GM06990 (cell line): ENCODE data around the gene TM9SF3.
A peak's percentile ranks its signal among the peaks of the same experiment; 100 is the strongest.

Experiments
- DNase-seq: peaks from one replicate; pipeline ENCODE4 v3.0.0-alpha.2; 2011; ENCODE audit not compliant: insufficient read length; ENCODE audit errors: extremely low read depth
- H3K27me3 ChIP-seq: replicated peaks from 2 replicates; pipeline ENCODE4 v1.6.0; 2011; ENCODE audit warnings: low read length; ENCODE audit not compliant: control insufficient read depth, insufficient read depth
- H3K36me3 ChIP-seq: 2 replicates; pipeline ENCODE4 v1.5.1; 2011; ENCODE audit warnings: low read length; ENCODE audit not compliant: control insufficient read depth, insufficient read depth
- H3K4me3 ChIP-seq: replicated peaks from 2 replicates; pipeline ENCODE4 v1.5.1; 2011; ENCODE audit warnings: low read depth, mild to moderate bottlenecking, control low read depth, low read length
- TF ChIP-seq, protein P1 (sequence below): IDR thresholded peaks from 2 replicates; pipeline ENCODE4 v1.5.1; 2011; ENCODE audit warnings: low read length, control low read depth, mild to moderate bottlenecking, inconsistent platforms; ENCODE audit not compliant: insufficient read depth, poor library complexity, severe bottlenecking

TM9SF3 gene

DNA sequence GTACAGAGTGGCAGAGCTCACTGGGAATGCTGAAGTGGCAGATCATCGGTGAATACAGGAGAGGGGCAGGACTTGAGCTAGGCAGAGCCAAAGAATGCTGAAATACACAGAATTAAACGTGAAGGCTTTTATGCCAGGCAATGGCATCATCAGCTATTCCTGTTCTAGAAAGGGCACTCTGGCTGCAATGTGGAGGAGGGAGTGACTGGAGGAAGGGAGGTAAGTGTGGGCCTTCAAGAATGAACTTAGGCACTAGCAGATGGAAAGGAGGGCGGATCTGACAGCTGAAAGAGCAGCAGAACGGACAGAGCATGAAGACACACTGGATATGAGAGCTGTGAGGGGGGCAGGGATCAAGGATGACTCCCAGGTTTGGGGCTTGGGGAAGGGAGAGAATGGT is 12.0 kb upstream of the TM9SF3 start:
- H3K36me3 ChIP-seq, result peaks cover 13% of the 10 kb centered on the region
- DNase-seq, result no peak
- TF ChIP-seq, protein P1, sequence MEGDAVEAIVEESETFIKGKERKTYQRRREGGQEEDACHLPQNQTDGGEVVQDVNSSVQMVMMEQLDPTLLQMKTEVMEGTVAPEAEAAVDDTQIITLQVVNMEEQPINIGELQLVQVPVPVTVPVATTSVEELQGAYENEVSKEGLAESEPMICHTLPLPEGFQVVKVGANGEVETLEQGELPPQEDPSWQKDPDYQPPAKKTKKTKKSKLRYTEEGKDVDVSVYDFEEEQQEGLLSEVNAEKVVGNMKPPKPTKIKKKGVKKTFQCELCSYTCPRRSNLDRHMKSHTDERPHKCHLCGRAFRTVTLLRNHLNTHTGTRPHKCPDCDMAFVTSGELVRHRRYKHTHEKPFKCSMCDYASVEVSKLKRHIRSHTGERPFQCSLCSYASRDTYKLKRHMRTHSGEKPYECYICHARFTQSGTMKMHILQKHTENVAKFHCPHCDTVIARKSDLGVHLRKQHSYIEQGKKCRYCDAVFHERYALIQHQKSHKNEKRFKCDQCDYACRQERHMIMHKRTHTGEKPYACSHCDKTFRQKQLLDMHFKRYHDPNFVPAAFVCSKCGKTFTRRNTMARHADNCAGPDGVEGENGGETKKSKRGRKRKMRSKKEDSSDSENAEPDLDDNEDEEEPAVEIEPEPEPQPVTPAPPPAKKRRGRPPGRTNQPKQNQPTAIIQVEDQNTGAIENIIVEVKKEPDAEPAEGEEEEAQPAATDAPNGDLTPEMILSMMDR, result no peak
- no peaks in the 10 kb centered on the region for H3K27me3 ChIP-seq
- no peak overlapping the region for H3K4me3 ChIP-seq

DNA sequence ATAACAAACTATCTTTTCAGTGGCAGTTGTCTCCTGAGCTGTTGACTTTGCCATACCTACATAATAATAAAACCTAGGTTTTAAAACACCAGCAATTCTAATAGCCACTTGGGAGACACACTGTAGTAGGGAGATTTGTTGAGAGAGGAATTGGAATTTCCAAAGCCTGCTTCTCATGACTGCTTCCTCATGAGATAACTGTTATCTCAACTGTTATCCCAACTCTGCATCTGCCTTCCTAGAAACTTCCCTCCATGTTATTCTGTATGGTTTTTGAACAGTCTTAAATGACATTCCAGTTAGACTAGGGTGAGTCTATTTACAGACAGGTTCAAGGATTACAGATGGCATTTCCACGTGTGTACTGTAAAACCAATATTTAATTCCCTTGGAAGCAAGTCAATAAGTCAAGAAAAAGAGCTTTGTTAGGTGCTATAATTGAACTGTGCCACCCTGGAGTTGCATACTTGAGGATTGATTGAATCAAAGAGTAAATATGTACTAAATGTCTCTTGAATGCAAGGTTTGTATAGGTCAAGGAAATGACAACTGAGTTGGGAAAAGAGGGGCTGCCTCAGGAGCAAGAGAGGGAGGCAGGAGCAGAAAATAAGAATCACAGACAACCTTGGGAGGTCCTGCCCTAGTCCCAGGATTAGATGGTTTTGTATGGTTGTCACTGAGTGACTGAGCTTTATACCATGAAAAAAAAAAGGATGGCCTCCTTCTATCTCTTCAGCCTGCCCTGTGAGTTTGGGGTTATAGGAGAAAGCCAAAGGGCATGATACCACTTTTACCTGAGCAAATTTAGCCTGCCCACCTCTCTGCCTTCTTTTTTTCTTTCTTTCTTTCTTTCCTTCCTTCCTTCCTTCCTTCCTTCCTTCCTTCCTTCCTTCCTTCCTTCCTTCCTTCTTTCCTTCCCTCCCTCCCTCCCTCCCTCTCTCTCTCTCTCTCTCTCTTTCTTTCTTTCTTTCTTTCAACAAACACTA is 9.9 kb upstream of the TM9SF3 start:
- H3K36me3 ChIP-seq, result peaks cover 7% of the 10 kb centered on the region

DNA sequence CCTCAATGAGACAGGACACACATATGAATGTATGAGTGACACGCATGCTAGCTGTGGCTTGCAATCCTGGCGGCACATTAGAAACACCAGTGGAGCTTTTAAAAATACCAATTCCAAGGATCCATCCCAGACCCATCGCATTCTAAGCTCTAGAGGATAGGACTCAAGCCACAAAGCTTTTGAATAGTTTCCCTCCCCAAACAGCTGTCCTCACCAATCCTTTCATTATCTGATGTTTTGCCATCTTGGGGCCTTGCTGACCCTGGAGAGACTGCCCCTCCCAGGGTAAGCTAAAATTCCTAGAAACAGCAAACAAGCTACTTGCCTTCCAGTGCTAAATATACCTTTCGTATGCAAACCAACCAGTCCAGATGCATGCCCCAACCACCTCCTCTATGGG is 8.9 kb upstream of the TM9SF3 start:
- H3K36me3 ChIP-seq, result peaks cover 7% of the 10 kb centered on the region
- no peaks in the 10 kb centered on the region for H3K27me3 ChIP-seq
- no peak overlapping the region for H3K4me3 ChIP-seq
- DNase-seq, result no peak
- TF ChIP-seq, protein P1, result no peak

More for the DNA sequence above, 9.9 kb upstream of the TM9SF3 start:
- DNase-seq, result no peak
- H3K4me3 ChIP-seq, result no peak overlapping the region
- H3K27me3 ChIP-seq, result no peaks in the 10 kb centered on the region
- TF ChIP-seq, protein P1, result no peak

DNA sequence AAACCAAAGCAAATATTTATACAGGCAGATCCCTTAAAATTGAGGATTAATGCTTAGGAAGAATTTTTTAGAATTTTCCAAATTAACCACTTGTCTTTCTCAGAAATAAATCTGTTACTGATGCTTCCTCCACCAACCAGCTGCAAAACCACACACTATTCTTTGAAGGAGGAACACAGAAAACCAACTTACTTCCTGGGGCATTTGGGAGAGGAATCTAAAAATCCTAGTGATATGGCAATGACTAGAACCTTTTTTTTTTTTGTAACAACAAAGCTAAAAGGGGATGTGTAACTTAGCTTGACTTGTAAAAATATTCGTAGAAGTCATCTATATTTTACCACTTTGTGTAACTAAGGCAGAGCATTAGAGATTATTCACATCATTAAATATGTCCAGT is 5.1 kb upstream of the TM9SF3 start:
- no peak overlapping the region for H3K4me3 ChIP-seq
- no peaks in the 10 kb centered on the region for H3K27me3 ChIP-seq
- DNase-seq, result no peak
- TF ChIP-seq, protein P1, result no peak
- peaks cover 2% of the 10 kb centered on the region for H3K36me3 ChIP-seq

DNA sequence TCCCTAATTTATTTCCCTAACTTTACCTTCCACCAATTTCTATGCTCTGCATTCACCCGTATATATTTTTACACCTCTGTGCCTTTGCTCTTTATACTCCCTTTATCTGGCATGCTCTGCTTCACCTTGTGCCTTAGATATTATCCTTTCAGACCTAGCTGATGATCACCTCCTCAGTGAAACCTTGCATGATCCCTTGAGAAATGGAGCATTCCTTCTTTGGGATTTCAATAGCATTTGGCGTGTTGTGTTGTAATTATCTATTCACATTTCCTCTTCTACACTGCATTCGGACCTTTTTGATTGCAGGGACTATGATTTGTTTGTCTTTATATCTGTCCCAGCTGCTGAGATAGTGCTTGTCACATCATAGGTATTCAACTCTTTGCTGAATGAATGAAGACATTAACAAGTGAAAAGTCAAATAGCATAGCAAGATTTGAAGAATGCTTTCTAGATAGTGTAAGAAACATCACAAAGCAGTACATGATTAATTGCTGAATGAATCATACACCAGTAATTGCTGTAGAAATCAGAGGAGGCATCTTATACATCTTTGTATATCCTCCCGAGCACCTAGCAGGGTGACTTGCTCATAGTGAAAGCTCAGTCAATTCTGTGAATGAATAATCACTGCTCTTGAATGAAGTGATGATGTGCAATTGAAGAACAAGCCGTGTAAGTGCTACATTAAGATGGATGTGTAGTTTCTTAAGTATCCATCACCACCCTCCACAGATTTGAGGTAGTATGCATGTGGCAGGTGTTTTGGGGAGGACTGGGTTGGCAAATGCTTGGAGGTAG is 2.0 kb upstream of the TM9SF3 start:
- TF ChIP-seq, protein P1, result no peak
- no peaks in the 10 kb centered on the region for H3K36me3 ChIP-seq
- H3K4me3 ChIP-seq, result no peak overlapping the region
- DNase-seq, result peak; percentile 56
- H3K27me3 ChIP-seq, result no peaks in the 10 kb centered on the region
